Spinal cord (tissue), 10 donors: ENCODE data around the gene CAPZB. TPM values are rescaled to one million over a fixed set of nuclear protein-coding genes. Genes with fewer than 3 reads are reported as not detected.
A peak's percentile ranks its signal among the peaks of the same experiment; 100 is the strongest.

ENCODE experiments used
- DNase-seq, 6 donors: peaks; one replicate each; pipeline versions ENCODE4 v3.0.0 to v3.0.0-alpha.2; 2013 to 2015; ENCODE audit warnings: low spot score in 6 of 6, low read depth in 4 of 6
- H3K27ac ChIP-seq: one replicate; pipeline ENCODE4 v1.5.1; 2013; ENCODE audit warnings: low read depth, low read length, control low read depth
- H3K27me3 ChIP-seq: one replicate; pipeline ENCODE4 v1.6.1; 2013; ENCODE audit warnings: low read length; ENCODE audit not compliant: control insufficient read depth, insufficient read depth
- H3K36me3 ChIP-seq: one replicate; pipeline ENCODE4 v1.6.1; 2013; ENCODE audit warnings: low read length; ENCODE audit not compliant: control insufficient read depth, insufficient read depth
- H3K4me1 ChIP-seq: one replicate; pipeline ENCODE4 v1.6.1; 2013; ENCODE audit warnings: low read length; ENCODE audit not compliant: control insufficient read depth, insufficient read depth
- H3K4me3 ChIP-seq: one replicate; pipeline ENCODE4 v1.5.1; 2013; ENCODE audit warnings: low read depth, low read length, control low read depth
- H3K9me3 ChIP-seq: one replicate; pipeline ENCODE4 v1.6.1; 2013; ENCODE audit warnings: low read length; ENCODE audit not compliant: control insufficient read depth, insufficient read depth
- WGBS: methylation state at CpG from one replicate; pipeline ENCODE4 v1.1.5; 2013; ENCODE audit warnings: missing lambda C conversion rate; ENCODE audit not compliant: insufficient coverage; 5-methylcytosine and 5-hydroxymethylcytosine counted together
- polyA plus RNA-seq, 2 donors: library from polyadenylated mRNA; unstranded; fragments of 120-200 nt; gene quantifications; one replicate each; pipeline ENCODE4 v1.2.1, GENCODE V29; 2013; ENCODE audit not compliant: insufficient read length in 2 of 2
- total RNA-seq, 2 donors: library from RNA; depleted of rRNA in 1 of 2; stranded (reverse); fragments of 120-200 nt in 1 of 2; fragments of >200 nt in 1 of 2; gene quantifications; one replicate each; pipeline versions ENCODE4 v1.2.3 to v1.2.4, GENCODE V29; 2013 to 2014
- donor health status: healthy.

CAPZB gene
- total and polyA plus RNA-seq, 4 donors, result 78.8 to 312 (median 243) TPM

- no peak for DNase-seq
- Histone ChIP-seq H3K27me3 (no peaks in the 10 kb centered on the region), H3K36me3 (peaks cover 4% of the 10 kb centered on the region), H3K4me1 (peaks cover 45% of the 10 kb centered on the region), H3K4me3 (no peak overlapping the region), H3K9me3 (no peaks in the 10 kb centered on the region), H3K27ac (peak overlapping the region; percentile 71)
- WGBS, result 59% methylated on average over 3 of the region's 8 CpGs
Measured at GRCh38 chr1:19436716-19437476, 48.4 kb downstream of the CAPZB start.

- H3K27me3 ChIP-seq, result no peaks in the 10 kb centered on the region
- WGBS, result 93% methylated on average over 8 of the region's 13 CpGs
- H3K27ac ChIP-seq, result peak overlapping the region; percentile 71
- H3K4me1 ChIP-seq, result peaks cover 36% of the 10 kb centered on the region
- no peak for DNase-seq
- peaks cover 4% of the 10 kb centered on the region for H3K36me3 ChIP-seq
- no peak overlapping the region for H3K4me3 ChIP-seq
- no peaks in the 10 kb centered on the region for H3K9me3 ChIP-seq
Measured at GRCh38 chr1:19435851-19436455, 49.4 kb downstream of the CAPZB start.

GRCh38 chr1:19435181-19435580 lies 50.2 kb downstream of the CAPZB start:
- H3K27ac ChIP-seq, result peak overlapping the region; percentile 71
- 20% methylated on average over 1 of the region's 4 CpGs for WGBS
- peak in 1 of 6 donors; percentile 63 for DNase-seq

GRCh38 chr1:19433719-19433998 lies 51.7 kb downstream of the CAPZB start:
- Histone ChIP-seq H3K27ac (no peak overlapping the region), H3K4me3 (no peak overlapping the region), H3K36me3 (peaks cover 3% of the 10 kb centered on the region), H3K27me3 (no peaks in the 10 kb centered on the region), H3K9me3 (no peaks in the 10 kb centered on the region), H3K4me1 (peaks cover 24% of the 10 kb centered on the region)
- WGBS, result 81% methylated on average over 2 of the region's 2 CpGs
- DNase-seq, result no peak

More at GRCh38 chr1:19435181-19435580, 50.2 kb downstream of the CAPZB start:
- no peak overlapping the region for H3K4me3 ChIP-seq
- H3K9me3 ChIP-seq, result no peaks in the 10 kb centered on the region
- H3K4me1 ChIP-seq, result peaks cover 33% of the 10 kb centered on the region
- peaks cover 4% of the 10 kb centered on the region for H3K36me3 ChIP-seq
- no peaks in the 10 kb centered on the region for H3K27me3 ChIP-seq

GRCh38 chr1:19432943-19433718 lies 52.2 kb downstream of the CAPZB start:
- no peaks in the 10 kb centered on the region for H3K27me3 ChIP-seq
- no peak overlapping the region for H3K4me3 ChIP-seq
- H3K27ac ChIP-seq, result peak overlapping the region; percentile 59
- 66% methylated on average over 8 of the region's 15 CpGs for WGBS
- H3K9me3 ChIP-seq, result no peaks in the 10 kb centered on the region
- no peaks in the 10 kb centered on the region for H3K36me3 ChIP-seq
- no peak for DNase-seq
- peaks cover 19% of the 10 kb centered on the region for H3K4me1 ChIP-seq

GRCh38 chr1:19430121-19431068 lies 54.9 kb downstream of the CAPZB start:
- no peaks in the 10 kb centered on the region for H3K9me3 ChIP-seq
- no peak overlapping the region for H3K4me3 ChIP-seq
- 82% methylated on average over 16 of the region's 16 CpGs for WGBS
- peaks cover 2% of the 10 kb centered on the region for H3K36me3 ChIP-seq
- peak overlapping the region; percentile 63 for H3K27ac ChIP-seq
- peaks cover 28% of the 10 kb centered on the region for H3K4me1 ChIP-seq
- DNase-seq, result no peak
- no peaks in the 10 kb centered on the region for H3K27me3 ChIP-seq

- H3K4me1 ChIP-seq, result peaks cover 33% of the 10 kb centered on the region
- no peaks in the 10 kb centered on the region for H3K27me3 ChIP-seq
- H3K9me3 ChIP-seq, result no peaks in the 10 kb centered on the region
- H3K36me3 ChIP-seq, result peaks cover 4% of the 10 kb centered on the region
- H3K27ac ChIP-seq, result peak overlapping the region; percentile 63
- no peak overlapping the region for H3K4me3 ChIP-seq
- DNase-seq, result no peak
- 52% methylated on average over 3 of the region's 4 CpGs for WGBS
Measured at GRCh38 chr1:19429611-19430010, 55.7 kb downstream of the CAPZB start.

- Histone ChIP-seq H3K27me3 (no peaks in the 10 kb centered on the region), H3K36me3 (peaks cover 4% of the 10 kb centered on the region), H3K4me3 (no peak overlapping the region), H3K27ac (no peak overlapping the region), H3K9me3 (no peaks in the 10 kb centered on the region), H3K4me1 (peaks cover 37% of the 10 kb centered on the region)
- whole genome bisulfite sequencing, result 75% methylated on average over 6 of the region's 14 CpGs
- DNase-seq, result no peak
Measured at GRCh38 chr1:19427087-19427781, 58.1 kb downstream of the CAPZB start.
